SKM-1 (cell line): ENCODE measurements around the gene EFEMP1.

Experiments
- DNase-seq: peaks from one replicate; lab custom pipeline; 2025; ENCODE audit not compliant: unreplicated experiment; lab: John Stamatoyannopoulos, UW

Gene EFEMP1

DNA sequence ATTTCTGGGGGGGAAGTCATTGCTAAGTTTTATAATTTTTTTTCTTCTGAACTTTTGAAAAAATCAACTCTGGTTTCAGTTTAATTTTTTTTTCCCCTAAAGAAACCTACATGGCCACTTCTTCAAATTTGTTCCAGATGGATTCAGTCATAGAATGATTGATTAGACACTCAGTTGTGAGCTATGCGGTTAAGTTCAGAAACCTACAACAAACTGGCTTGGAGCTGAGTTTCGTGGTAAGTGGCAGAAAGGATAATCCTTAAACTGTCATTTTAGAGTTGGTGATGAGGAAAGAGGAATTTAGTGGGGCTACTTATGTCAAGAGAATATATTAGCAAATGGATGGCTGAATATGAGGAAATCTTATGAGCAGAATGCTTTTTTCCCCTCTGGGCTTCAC is 23.7 kb downstream of the EFEMP1 start:
- DNase-seq: no peak

DNA sequence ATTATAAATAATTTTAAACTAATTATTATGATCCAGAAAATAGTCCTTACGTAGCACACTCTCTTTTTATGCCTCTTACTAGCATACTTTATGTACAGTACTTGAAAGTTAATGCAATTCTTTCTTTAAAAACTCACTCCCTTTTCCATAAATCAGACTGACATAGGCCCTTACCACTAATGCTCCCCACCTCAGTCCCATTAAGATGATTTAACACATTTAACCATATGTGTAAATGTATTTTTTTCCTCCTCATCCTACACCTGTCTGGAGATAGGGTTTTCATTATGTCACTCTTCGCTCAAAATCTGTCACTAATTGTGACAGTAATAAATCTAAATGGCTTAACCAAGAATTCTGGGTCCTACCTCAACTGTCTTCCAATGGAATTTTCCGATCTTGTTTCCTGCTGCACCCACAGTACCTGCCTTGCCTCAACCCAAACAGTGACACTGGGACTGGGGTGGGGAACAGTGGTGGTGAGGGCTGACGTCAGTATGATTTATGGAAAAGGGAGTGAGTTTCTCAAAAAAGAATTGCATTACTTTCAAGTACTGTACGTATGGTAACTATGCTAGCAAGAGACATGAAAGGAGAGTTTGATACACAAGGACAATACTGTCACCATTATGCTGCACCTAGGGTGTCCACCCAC is 25.1 kb downstream of the EFEMP1 start:
- DNase-seq: no peak

DNA sequence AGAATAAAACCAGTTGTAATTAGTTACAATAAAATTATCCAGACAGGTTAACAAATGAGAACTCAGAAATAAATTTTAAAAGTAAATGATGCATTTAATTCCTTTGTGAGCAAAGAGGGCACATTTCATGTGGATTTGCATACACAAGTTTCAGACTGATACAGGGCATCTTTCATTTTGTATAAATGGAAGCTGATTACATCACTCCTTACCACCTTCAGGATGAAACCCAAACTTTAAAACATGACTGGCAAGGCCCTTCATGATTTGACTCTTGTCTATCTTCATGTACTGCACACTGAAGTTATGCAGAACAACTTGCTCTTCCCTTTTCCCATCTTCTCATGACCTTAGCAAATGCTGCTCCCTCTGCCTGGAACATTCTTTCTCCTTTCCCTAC is 26.9 kb downstream of the EFEMP1 start:
- no peak for DNase-seq

DNA sequence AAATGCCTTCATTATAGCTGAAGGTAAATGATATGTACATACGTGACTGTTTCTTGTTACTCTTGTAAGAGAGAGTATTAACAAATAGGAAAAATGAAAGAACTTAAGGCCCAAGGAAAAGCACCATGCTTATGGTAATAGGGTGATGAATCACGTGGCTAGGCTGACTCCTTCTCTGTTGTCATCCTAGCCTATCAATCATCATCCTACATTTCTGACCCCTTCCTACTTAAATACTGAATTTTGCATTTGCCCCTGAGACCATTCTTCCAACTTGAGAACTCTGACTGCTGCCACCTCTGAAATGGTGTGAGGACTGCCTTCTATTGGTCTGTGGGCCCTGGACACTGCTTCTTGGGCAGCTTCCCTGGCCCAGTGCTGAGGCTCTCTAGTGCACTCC is 28.9 kb downstream of the EFEMP1 start:
- DNase-seq: no peak

DNA sequence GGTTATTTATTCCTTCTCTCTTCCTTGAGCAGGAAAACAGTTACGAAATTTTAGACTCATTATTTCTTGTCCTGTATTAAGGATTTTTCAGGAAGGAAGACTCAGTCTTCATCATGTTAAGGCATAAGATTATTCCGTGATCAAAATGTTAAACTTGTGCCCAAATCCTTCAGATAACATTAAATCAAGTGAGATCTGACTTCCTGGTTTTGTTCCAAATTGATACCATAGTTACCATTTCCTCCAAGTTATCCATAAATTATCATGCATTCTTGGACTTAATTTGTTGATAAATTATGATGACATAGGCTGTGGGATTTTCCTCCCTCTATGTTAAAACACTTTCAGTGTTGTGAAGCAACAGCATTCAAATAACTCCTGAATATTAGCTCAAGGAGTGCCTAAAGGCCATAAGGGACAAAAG is 31.9 kb downstream of the EFEMP1 start:
- DNase-seq: no peak

DNA sequence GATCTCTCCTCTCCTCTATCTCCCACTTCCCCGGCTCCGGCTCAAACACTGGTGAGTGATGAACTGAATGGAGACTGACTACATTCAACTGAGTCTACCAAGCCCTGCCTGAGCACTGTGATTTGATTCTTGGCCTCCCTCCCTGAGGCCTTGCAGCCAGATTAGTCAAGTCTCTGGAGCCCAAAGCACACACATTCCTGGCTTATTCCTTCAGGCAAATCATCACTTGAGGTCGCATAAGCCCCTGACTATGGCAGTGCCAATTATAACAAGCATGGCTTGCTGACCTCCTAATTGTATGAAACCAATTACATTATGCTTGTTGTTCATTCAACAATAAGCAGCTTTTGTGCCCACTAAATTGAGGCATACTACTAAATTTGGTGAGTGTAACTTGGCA is 34.6 kb downstream of the EFEMP1 start:
- no peak for DNase-seq

DNA sequence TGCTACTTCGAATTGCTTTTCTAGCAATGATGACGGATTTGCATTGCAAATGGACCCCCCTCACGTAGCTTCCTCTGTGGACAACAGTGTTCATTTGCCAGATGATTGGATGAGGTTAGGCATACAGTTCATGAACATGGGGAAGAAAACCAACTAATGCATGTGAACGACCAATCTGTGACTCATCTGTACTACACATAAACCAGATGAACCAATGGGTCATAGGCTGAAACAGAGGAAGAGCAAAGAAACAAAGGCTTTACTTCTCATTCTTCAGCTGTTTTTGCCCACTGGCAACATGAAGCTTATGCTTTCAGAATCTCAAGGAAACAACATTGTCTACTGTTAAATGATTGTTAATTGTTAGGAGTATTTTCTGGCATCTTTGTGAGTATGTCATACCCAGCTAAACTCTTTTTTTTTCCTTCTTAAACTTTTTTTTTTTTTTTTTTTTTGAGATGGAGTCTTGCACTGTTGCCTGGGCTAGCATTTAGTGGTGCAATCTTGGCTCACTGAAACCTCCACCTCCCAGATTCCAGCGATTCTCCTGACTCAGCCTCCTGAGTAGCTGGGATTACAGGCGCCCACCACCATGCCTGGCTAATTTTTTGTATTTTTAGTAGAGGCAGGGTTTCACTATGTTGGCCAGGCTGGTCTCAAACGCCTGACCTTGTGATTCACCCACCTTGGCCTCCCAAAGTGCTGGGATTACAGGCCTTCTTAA is 35.5 kb downstream of the EFEMP1 start:
- no peak for DNase-seq

DNA sequence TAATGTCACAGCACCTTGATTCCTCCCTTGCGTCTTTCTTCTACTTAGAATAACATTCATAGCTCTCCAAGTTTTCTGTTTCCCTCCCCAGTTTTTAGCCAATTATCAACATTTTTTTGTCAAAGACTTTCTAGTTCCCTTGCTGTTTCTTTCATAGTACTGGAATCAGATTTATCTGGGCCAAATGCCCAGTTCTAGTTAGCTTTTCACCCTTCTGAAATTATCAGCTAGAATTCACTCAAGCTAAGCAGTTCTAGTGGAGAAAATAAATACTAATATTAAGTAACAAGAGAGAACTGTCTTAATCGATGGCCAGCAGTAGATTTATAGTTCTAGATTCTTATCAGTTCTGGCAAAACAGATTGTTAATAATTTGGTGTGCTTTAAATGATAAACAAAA is 36.2 kb downstream of the EFEMP1 start:
- DNase-seq: no peak

DNA sequence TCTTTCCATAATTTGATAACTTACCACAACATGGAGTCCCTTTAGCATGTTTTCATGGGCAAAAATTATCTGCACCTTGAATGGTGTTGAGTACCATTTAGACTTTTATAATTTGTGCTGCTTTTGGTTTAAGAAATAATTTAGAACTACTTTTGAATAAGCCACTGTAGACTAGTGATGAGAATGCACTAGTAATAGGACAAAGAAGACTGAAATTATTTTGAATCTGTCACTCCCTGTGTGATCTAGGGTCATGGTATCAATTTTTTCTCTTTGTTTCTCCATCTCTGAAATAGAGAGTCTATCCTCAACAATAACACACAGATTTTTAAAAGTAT is 37.7 kb downstream of the EFEMP1 start:
- no peak for DNase-seq

DNA sequence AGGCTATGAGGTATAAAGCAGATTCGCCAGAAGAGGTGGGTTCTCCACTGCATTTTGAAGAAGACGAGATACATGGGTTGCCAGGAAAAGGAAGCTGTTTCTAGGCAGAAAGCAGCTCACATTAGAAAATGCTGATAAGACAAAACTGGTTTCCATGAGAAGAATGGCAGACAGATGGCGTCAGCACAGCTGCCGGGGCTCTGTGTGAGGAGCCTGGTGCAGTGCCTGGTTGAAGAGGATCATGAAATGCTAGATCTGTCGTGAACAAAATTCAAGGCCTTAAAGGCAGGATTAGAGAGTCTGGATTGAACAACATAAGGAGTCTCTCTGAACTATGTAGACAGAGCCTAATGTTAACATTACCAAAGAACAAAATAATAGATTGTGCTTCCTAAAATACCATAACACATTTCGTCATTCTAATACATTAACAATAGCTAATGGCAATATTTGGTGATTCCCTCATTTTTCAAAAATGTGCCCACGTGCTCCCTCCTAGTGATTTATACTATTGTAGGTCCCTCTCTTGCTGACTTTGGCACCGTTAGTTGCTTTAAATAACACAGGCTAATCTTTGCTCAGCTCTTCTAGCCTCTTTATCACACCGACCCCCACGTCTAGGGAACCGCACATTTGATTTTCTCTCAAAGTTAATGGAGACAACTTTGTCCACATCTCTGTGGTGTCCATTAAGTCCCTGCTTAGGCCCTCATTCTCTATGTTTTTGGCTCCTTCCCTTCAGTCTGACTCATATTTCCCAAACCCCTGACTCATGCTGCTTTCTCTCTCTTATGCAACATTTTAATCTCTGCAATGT is 38.2 kb downstream of the EFEMP1 start:
- peak; percentile 5 for DNase-seq

DNA sequence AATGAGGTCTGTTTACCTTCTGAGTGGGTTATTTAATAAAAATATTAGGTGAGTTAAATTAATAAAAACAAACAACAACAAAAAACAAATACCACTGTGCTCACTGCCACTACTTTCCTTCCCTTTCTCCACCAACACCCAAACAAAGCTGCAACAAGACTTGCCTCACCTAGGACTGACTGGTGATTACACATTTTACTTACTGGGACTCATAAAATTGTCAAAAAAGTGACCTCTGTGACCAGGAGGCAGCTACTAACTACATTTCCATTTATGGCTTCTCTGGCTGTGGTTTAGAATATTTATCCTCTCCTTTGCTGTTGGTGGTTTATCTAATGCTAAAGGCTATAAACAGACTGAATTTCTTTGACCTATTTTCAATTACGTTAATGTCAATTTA is 39.8 kb downstream of the EFEMP1 start:
- DNase-seq: no peak

DNA sequence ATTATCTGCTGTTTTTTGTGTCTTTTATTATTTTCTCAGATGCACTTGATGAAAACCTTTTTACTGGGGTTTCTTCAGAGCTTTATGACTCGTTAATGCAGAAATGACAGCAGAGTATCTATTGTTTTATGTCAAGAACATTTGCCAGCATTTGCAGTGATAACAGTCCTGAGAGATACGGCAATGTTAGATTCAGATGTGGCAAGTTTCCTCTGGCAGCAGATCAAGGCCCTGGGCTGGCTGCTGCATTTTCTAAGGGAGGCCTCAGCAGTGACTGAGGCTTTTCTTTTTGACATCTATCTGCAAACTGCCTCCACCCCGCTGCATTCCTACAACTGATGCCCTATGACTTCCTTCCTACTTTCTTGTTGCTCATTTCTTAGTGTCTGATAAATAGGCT is 40.2 kb downstream of the EFEMP1 start:
- no peak for DNase-seq

DNA sequence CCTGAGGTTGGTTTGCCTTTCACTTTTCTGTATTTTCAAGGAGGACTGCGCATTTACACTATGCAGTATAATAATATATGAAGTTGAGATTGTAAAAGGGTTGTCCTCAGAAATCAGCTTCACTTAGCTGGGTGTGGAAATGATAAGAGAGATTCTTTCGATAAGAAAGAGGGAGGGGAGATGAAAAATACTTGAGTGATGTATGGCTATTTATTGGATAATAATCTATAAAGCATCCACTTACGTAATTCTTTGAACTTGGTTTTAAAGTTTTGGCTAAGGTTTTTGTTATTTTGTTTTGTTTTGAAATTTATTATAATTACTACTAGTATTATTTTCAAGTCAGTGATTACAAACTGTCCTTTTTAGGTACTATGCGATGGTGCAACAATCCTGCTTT is 40.6 kb downstream of the EFEMP1 start:
- DNase-seq: no peak

DNA sequence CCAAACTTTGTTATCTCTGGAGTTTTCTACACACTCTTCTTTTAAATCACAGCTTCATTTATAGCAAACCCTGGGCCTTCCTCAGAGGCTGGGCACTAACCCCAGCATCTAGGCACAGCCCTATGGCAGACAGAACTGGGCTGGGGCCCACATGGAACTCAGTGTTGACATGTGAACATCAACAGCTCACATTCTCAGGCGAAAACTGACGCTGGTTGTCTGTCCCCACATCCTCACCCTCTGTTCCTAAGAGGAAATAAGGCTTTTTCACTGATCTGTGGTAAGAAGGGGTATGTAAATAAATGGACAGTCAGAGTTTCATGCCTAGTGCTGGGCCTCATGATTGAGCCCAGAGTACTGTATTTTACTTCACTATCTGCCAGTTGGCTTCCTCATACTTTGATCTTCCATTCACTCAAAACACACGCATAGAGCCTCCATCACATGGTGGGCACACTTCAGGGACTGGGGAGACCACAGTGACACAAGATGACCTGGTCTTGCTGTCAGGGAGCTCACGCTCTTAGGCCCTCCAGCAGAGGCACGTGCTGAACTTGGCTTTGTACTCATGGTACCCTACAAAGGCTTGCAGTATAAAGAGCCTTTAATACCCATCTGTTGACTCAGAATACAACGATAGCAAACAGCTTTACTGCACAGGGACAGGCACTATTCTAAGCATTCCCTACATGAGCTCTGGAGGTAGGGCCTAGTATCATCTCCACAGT is 43.0 kb downstream of the EFEMP1 start:
- DNase-seq: no peak

DNA sequence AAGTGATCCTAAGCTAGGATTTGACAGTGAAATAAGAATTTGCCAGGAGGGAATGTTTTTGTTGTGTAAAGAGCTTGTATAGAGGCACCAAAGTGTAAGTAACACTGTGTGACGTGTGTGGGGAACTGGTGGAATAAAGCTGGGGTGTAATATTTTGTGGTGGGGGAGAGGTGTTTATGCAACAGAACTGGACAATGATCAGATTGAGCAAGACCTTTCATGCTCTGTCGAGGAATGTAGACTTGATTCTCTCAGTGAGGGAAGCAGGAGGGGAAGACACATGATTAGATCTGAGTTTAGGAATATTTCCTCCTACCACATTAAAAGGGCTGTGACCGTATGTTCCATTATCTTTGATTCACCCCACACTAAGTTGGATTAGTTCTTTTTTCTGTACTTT is 43.6 kb downstream of the EFEMP1 start:
- DNase-seq: no peak

DNA sequence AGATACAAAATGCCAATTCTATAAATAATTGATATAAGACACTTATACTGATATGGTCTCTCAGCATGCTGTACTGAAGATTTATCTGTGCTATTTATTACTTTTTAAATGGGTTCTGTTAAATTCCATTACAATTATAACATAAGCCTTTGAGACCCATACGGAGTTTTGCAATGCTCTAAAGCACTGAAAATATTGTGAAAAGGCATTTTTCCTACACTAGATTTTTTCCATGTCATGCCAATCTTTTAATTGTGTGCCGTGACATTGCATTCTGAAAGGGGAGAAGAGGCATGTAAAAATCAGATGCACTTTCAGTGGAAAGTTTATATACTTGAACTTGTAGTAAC is 46.5 kb downstream of the EFEMP1 start:
- DNase-seq: no peak

DNA sequence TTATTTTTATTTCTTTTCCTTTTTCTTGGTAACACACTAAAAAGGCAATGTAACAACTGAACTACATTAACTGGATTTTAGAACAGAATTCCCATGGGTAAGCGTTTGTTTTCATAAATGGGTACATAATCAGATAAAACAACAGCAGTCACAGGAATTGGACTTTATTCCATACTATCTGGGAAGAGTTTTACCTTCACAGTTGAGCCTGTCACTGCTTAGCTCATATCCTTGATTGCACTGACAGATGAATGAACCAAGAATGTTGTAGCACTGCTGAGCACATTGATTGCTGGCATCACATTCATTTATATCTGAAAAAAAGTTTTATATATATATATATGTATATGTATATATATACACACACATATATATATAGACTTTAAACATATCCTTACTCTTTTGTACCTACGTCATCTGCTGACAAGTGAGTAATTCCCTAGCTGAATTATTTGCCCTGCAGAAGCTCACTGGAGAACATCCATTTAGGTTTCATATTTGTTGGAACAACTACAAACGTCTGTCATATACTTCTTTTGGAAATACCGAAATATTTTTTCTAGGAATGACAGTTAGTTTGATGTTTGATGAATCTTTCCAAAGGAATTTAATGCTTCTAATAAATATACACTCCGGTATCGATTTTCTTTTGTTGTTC is 47.0 kb downstream of the EFEMP1 start:
- DNase-seq: no peak

DNA sequence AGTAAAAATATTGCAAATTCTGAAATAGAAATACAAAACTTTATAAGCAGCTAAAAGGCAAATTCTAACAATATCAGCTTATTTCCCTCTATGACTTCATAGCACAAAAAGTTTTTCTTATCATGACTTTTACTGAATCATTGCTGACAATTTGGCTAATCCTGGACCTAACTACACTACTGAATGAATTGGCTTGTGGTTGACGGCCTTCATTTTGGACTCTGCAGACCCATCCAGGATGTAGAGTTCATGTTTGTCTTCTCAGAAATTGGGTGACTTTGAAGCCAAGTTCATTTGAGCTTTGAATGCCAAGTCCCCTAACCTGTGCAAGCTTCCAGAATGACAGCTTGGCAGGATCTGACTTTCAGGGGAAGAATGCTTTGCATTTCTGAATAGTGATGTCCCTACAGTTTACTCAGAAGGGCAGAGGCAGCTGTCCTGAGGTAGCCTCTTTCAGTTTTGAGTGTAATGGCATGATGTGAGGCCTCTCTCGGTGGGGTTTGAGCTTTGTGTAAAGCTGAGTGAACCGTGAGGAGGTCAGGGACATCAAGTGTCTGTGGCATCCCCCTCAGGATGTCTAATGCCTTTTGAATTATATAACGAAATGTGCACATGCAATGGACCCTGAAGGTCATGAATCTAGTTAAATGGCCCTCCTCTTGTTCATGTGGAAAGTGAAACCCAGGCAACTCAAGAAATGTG is 48.0 kb downstream of the EFEMP1 start:
- DNase-seq: no peak

DNA sequence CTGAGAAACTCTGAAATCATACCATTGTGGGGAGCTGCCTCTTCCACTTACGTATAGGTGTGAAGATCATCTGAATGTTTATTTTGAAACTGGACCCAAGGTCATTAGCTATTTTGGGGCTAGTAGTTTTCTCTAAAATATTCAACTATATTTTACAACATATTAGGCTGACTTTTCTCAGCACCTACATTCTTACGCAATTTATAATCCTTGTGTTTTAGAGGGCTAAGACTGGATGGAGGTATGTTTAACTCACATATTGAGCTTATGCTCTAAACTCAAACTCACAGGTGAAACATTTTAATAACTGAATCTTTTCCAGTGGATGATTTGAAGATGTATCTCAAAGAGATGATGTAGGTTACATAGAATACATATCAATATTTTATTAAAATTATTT is 49.2 kb downstream of the EFEMP1 start:
- DNase-seq: no peak

DNA sequence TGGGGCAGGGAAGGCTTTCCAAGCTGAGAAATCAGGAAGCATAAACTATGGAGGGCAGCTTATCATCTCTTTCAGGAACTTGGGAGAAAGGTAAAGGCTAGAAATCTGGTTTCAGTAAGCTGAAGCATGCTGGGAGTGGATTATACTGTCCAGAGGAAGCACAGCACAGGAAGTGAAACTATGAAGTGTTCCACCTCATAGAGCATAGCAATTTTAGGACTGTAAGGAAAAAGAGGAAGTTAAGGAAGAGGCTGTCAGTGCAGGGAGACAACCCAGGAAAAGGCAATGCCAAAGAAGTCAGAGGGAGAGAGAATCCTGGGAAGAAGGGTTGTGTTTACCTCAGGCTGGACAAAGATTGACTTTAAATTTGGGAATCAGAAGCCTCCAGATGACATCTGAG is 51.9 kb downstream of the EFEMP1 start:
- peak; percentile 36 for DNase-seq
